Measurements from ENCODE around the gene FHIT.

Gene FHIT

GRCh38 chr3:60136601-60137000, 1114.7 kb downstream of the FHIT start:
- no peak for DNase-seq

- DNase-seq: no peak
Observed at GRCh38 chr3:60135474-60135873, 1115.8 kb downstream of the FHIT start.

- DNase-seq: no peak
Observed at GRCh38 chr3:60133269-60134162, 1117.7 kb downstream of the FHIT start.

- DNase-seq: no peak
Observed at GRCh38 chr3:60131618-60132017, 1119.6 kb downstream of the FHIT start.

GRCh38 chr3:60126511-60127304, 1124.5 kb downstream of the FHIT start:
- no peak for DNase-seq

- no peak for DNase-seq
Observed at GRCh38 chr3:60125686-60126085, 1125.6 kb downstream of the FHIT start.

GRCh38 chr3:60120245-60120644, 1131.0 kb downstream of the FHIT start:
- no peak for DNase-seq

GRCh38 chr3:60114191-60114590, 1137.1 kb downstream of the FHIT start:
- DNase-seq: no peak

- no peak for DNase-seq
Observed at GRCh38 chr3:60107275-60107674, 1144.0 kb downstream of the FHIT start.

- DNase-seq: no peak
Observed at GRCh38 chr3:60102154-60102553, 1149.1 kb downstream of the FHIT start.

GRCh38 chr3:60101621-60102020, 1149.6 kb downstream of the FHIT start:
- DNase-seq: no peak

GRCh38 chr3:60096403-60096802, 1154.8 kb downstream of the FHIT start:
- DNase-seq: no peak

- DNase-seq: no peak
Observed at GRCh38 chr3:60095930-60096329, 1155.3 kb downstream of the FHIT start.

GRCh38 chr3:60095516-60095915, 1155.7 kb downstream of the FHIT start:
- no peak for DNase-seq

GRCh38 chr3:60094392-60094947, 1156.8 kb downstream of the FHIT start:
- no peak for DNase-seq

GRCh38 chr3:60090548-60090947, 1160.7 kb downstream of the FHIT start:
- peak in 1 of 2 donors; percentile 17 for DNase-seq

GRCh38 chr3:60086811-60087210, 1164.4 kb downstream of the FHIT start:
- DNase-seq: no peak

GRCh38 chr3:60085649-60086048, 1165.6 kb downstream of the FHIT start:
- DNase-seq: no peak

GRCh38 chr3:60081381-60082095, 1169.7 kb downstream of the FHIT start:
- DNase-seq: peak in 1 of 2 donors; percentile 25

GRCh38 chr3:60080648-60081047, 1170.6 kb downstream of the FHIT start:
- no peak for DNase-seq

- peak; percentile 44 to 50 for DNase-seq
Observed at GRCh38 chr3:60079076-60079475, 1172.2 kb downstream of the FHIT start.

GRCh38 chr3:60076331-60076730, 1174.9 kb downstream of the FHIT start:
- DNase-seq: no peak

- DNase-seq: no peak
Observed at GRCh38 chr3:60073942-60074341, 1177.3 kb downstream of the FHIT start.

All from CD4-positive, alpha-beta T cell treated with Interleukin-1 beta for 1 hour (primary cell).